ENCODE measurements around the gene ARHGAP32.
"Not testable (repeated sequence)": the region's sequence is repeated elsewhere in the genome, so short reads cannot be mapped to it uniquely, and the experiment has no call there.

ARHGAP32 gene

DNA sequence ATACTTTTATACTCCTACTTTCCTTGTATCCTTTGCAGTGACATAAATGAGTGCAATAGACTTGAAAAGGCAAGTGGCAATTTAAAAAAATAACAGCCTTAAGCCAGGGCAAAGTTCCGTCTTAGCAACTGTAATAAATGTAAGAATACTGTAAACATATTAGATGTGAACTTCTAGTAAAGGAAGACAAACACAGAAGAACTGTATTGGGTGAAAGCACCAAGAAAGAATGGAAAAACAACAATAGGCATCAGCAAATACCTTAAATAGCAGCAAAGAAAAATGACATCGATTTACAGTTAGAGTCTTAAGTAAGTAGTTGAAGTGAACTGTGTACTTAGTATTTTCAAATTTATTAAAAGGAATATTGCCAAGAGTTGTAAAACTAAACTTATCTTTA is 174.0 kb downstream of the ARHGAP32 start:
- DNase-seq, result no peak

DNA sequence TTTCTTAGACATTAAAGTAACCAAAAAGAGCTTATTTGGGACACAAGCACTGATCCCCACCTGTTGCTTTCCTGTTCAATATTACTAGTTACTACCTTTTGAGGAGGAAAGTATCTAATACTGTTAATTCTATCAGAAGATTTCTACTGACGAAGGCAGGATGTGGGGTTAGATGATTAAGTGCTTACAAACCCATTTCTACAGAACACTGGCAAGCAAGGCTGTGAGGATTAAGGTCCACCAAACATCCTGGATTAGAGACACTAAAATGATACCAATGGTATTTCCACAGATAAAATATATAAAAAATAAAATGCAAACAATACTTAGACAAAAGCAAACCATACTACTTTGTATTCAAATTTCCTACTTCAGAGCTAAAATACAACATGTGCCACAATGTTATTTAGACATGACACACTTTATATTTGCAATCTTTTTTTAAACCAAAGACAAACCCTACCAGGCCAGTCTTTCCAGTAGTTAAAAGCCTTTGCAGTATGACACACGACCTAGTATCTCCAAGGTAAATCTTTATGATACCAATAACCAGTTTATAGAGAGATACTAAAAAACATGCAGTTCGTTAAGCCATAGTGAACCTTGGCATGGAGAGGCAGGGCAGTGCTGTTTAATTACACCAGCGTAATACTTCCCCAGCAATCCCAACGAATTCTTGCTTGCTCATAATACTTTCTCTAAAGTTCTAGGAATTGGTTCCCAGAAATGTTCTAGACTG is 178.2 kb downstream of the ARHGAP32 start:
- DNase-seq, result no peak

DNA sequence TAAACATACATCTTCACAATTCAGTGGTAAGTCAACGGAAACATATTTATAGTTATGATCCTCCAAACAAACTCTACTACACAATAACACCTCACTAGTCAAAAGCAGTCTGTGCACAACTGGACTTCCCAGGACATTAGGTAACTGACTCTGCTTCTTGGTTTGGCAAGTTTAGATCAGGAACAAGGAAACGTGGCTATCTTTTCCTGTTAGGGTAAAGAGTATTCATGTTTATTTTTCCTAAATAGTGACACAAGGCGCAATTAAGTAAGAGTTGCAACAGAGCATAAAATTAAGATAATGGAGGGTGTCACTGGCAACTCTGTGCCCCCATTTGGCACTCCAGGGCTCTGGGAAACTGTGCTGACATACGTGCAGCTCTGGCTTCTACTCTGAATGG is 179.2 kb downstream of the ARHGAP32 start:
- DNase-seq, result no peak

DNA sequence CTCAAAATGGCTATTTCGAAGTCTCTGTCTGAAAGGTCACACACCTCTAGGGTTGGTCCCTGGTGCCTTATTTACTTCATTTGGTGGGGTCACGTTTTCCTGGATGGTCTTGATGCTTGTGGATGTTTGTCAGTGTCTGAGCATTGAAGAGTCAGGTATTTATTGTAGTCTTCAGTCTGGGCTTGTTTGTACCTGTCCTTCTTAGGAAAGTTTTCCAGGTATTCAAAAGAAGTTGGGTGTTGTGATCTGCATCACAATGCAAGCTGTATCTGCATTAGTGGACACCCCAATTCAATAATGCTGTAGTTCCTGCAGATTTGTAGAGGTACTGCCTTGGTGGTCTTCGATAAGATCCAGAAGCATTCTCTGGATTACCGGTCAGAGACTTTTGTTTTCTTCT is 186.0 kb downstream of the ARHGAP32 start:
- DNase-seq, result no peak

DNA sequence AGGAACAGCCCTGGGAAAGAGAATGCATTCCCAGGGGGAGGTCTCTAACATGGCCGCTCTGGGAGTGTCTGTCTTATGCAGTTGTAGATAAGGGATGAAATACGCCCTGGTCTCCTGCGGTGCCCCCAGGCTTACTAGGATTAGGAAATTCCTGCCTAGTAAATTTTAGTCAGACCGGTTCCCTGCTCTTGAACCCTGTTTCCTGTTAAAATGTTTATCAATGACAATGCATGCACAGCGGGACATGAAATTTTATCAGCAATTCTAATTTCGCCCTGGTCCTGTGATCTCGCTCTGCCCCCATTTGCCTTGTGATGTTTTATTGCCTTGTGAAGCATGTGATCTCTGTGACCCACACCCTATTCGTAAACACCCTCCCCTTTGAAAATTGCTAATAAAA is 193.0 kb downstream of the ARHGAP32 start:
- DNase-seq, result not testable (repeated sequence)

DNA sequence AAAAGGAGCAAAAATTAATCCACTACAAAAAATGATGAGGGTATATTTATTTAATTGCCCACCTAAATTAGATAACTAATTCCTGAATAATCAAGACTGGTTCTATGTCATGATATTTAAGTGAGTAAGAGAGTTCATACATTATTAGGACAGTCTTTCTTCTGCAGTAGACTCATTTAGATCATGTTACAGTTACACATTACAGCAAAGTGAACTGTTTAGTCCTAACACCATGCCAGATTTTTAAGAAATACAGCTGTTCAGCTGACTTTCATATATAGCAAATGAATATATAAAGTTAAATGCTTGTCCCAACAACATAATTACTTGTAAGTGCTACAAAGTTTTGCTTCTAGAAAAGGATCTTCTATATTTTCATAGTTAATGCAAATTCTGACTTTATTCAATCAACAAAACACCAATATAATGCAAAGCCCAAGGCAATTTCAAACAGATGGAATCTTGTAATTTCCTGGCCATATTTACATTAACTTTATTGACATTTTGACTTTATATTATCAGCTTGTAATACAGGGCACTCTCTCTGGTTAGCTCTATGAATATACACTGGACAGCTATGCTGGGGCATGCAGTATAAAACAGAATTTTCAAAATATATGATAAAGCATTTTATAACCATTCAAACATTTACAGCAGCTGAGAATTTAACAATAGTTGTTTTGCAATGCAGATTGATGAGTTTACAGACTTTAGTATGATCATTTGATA is 203.7 kb downstream of the ARHGAP32 start:
- no peak for DNase-seq

DNA sequence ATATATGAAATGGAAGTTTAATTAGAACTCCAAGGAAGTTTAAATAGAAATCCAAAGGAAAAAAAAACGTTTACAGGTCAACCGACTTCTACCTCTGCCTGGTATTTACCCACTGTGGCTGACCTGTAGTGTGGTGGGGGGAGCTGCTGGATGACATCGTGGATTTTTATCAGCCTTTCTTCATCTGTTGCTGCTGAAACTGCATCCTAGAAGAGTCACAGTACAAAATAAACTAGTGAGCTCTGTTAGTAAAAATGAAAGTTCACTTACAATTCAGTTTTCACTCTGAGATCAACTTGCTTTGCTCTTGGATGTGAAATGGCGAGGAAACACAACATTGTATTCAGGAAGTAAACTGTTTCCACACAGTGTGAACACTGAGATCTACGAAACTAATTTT is 206.2 kb downstream of the ARHGAP32 start:
- no peak for DNase-seq

DNA sequence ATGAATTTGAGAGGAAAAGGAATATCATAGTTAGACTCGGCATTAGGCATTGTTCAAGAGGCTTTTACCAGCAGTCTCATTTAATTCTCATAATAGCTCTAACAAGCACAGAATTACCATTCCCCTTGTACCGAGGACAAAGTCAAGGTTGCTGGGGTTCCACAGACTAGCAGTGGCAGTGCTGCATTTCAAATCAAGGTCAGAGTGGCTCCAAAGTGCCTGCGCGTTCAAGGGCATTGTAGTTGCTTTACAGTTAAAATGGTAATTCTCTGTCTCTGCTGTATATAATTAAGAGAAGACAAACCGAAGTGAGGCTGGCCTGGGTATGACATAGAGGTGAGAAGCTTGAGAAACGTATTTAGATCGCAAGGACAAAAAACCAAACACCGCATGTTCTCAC is 209.1 kb downstream of the ARHGAP32 start:
- no peak for DNase-seq

DNA sequence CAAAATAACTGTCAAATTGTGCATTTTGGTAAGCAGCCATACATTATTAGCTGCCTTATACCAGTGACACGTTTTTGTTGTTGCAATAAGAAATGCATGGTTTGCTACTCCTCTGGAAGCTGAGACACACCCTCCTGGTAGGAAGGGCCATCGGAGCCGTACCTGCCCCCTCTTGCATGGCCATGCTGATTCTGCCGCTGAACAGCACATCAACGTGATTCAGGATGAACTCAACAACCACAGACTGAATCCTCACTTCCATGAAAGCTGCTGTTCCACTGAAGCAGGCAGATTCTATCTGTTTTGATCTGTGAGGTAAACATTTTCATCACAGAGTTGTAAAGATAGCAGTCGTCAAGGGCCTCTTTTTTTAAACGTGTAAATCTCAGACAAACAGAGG is 210.9 kb downstream of the ARHGAP32 start:
- no peak for DNase-seq

DNA sequence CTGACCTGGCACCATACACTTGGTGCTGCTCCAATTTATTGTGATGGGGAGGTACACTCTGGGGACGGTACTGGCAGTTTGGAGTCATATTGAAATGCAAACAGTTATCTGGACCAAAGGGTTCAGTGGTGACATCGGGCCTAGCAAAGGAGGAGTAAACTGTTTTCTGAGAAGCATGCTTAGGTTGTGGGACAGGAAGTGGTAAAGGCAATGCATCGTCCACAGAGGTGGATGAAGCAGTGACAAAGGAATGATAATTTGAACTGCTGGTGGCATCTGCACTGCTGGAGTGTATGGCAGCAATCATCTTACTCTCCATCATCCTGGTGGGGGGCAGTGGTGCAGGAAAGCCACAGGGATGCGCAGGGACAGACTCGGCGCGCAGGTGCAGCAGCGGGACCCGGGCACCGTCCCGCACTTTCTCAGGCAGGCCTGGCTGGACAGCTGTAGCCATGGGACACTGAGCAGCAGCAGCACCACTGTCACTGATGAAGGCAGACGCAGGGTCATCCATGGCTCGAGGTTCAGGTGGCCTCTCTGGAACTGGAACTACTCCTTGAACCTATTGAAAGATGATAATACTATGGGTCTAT is 221.4 kb downstream of the ARHGAP32 start:
- no peak for DNase-seq

DNA sequence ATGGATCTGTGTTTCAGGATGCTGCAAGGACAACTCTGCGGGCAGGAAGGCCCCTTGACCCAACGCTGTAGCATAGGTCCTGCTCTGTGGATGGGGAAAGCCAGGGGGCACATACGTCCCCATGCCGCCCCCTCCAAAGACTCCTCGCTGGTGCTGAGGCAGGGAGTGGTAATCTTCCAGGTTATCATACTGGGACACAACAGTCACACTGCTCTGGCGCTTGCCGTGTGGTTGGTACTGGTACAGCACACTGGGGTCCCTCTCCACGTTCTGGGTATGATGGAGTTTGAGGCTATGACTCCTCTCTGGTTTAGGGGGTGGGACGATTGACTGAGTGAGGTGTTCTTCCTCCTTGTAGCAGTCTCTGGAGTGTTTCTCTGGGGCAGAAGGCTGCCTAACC is 223.2 kb downstream of the ARHGAP32 start:
- DNase-seq, result no peak

DNA sequence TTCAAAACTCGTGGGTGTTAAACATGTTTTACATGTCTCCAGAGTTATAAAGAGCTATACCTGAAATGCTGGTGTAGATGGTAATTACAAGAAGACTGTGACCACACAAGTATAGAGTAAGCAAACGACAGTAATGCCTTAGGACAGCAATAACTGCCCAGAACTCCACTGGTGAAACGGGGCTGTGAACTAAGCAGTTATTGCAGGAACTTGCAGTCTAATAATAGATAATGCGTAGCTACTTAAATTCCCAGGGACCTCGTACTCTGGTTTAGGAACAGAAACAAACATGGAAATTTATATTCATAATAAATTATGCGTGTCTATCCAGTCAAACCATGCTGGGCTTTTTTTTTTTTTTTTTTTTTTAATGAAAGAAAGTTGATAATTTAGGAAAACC is 224.5 kb downstream of the ARHGAP32 start:
- no peak for DNase-seq

DNA sequence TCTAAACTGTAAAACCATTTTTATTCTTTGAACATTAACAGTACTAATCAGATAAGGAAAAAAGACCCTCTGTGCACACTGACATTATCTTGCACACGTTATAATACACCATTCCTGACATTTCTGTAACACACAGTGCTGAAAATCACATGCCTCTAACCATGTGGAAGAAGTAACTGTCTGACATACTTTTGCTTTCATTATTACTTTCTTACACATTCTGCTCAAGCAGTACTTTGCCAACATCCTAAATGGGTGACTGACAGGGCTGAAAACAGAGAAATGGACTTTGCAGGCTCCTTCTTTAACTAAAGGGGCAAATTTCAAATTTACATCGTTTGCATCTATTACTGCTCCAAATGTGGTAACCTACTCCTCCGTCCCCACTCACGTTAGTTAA is 226.6 kb downstream of the ARHGAP32 start:
- DNase-seq, result no peak

DNA sequence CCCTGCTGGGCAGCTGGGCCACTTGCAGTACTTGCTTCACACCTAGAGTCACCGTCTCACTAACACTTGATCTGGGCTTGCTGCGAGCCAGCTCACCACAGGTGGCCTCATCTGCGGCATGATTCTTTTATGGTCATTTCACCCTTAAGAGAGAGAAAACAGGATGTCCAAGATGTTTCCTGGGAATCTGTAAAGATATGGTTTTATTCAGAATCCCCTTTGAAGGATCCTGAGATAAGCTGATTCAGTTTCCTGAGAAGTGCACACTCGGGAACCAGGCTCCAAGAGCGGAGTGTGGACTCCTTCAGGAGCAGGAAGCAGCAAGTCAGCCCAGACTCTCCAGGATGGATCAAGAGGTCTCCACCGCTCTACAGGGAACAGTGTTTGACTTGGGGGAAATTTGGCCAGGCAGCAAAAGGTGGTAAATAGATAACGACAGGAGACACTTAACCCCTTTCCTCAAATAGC is 227.6 kb downstream of the ARHGAP32 start:
- DNase-seq, result no peak

DNA sequence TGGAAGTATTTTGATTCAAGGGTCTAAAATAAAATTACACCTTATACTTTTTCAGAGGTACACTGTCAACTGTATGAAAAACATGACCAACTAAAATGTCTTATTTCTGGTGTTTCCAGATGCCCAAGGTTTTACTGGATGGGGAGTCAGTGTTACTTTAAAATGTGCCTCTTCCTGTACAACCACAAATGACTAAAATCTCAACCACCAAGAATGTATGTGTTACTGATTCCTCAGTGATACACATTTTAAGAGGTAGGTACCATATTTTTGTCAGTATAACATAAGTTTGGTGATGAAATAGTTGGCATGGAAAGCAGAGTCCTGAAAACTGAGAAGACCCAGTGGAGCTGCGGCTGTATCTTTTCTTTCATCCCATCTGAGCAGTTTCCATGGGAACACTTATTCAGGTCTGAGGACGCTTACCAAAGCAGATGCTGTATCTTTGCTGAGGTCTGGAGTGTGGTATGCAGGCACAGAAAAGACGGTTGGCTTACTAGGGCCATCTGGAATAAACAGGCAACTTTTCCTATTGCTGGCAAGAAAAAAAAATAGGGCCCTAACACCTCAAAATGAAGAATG is 228.3 kb downstream of the ARHGAP32 start:
- no peak for DNase-seq

DNA sequence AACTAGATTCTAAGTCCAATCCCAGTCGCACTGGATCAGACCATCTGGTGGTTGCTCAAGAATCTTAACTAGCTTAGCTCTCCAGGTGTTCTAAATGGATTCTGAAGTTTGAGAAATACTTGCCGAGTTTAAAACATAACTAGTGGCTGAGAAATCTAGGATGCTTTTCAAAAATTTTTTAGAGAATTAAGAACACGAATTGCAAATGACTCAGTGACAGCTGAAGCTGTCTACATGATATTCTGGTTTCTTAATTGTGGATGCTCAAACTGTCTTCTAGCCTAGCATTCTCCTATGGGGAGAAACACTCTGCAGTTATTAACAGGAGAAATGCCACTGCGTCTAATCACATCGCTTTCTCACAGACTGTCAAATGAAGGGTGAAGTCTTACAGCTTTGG is 229.2 kb downstream of the ARHGAP32 start:
- no peak for DNase-seq

DNA sequence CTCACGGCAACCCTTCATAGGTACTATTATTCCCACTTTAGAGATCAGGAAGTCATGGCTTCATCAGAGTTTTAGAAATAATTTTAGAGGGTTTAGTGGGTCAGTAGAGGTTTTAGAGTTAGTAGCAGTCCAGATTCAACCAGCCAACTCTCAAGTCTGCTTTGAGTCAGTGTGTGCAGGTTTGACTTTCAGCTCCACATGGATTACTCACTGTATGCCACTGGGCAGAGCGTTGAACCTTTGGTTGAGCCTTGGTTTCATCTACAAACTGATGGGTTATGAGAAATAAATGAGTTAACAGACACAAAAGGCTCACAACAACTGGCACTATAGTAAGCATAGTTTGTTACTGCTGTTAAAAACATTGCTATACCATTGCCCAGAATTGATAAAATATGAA is 230.5 kb downstream of the ARHGAP32 start:
- no peak for DNase-seq

DNA sequence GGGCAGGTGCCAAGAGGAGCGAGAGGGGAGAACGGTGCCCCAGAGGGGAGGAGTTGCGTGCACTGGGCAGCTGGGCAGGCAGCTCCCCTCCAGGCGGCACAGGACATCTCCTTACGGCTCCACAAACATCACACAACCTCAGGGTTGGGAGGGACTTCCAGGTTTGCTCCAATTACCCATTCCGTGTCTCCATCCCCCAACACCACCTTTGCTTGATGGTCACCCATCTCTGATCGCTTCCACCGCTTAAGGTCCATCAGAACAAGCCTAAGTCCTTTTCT is 235.0 kb downstream of the ARHGAP32 start:
- no peak for DNase-seq

DNA sequence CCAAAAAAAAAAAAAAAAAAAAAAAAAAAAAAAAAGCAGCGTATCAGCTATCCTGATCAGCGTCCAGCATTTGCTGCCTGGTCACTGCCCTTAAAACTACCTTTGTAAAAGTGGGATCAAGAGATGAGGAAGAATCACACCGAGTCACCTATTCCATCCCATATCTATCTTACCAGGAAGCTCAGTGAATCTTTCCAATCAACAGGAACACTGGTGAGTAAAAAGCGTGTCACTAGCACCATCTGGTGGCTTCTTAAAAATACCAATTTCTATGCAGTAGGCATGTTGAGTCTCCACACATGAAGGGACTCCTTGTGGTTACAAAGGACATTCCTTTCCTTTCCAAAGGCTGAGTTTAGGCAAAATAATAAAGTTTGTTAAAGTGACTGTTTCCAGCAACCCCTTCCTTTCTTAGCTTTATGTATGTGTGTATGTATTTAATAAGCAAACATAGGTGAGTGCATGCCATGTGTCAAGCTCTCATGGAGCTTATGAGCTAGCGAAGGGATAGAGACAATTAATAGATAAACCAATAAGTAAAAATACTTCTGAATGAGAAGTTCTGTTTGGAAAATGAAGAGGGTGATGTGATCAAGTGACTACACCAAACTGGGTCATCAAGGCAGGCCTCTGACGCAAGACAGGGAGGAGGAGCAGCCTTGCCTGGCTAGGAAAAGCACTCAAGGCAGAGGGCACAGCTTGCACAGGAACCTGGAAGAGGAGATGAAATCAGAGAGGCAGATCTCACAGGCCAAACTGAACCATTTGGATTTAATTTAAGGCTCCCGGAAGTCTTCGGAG is 235.5 kb downstream of the ARHGAP32 start:
- DNase-seq, result no peak

DNA sequence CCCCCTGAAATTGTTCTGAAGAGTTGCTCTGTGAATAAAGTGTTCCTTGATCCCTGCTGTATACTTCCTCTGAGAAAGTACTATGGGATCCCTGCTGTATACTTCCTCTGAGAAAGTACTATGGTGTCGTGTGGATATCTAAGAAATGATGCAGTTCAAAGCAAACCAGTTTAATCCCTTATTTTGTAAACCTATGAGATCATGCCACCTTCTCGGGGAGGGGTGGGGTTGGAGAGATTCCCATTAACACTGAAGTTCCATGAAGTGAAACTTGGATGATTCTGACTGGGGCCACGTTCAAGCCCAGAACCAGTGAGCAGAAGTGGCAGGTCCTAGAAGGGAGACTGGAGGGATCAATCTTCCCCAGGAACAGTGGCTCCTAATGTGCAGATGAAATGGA is 236.5 kb downstream of the ARHGAP32 start:
- no peak for DNase-seq

DNA sequence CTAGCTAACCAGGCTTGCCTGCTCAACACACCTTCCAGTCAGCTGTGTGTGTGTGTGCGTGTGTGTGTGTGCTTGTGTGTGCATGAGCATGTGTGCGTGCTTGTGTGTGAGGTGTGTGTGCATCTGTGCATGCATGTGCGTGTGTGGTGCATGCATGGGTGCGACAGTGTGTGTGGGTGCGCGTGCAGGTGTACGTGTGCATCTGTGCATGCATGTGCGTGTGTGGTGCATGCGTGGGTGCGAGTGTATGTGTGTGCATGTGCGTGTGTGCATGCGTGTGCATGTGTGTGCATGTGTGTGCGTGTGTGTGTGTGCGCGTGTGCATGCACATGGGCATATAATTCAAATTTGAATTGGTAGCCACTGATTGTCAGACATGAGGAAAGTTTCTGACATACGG is 239.0 kb downstream of the ARHGAP32 start:
- no peak for DNase-seq

DNA sequence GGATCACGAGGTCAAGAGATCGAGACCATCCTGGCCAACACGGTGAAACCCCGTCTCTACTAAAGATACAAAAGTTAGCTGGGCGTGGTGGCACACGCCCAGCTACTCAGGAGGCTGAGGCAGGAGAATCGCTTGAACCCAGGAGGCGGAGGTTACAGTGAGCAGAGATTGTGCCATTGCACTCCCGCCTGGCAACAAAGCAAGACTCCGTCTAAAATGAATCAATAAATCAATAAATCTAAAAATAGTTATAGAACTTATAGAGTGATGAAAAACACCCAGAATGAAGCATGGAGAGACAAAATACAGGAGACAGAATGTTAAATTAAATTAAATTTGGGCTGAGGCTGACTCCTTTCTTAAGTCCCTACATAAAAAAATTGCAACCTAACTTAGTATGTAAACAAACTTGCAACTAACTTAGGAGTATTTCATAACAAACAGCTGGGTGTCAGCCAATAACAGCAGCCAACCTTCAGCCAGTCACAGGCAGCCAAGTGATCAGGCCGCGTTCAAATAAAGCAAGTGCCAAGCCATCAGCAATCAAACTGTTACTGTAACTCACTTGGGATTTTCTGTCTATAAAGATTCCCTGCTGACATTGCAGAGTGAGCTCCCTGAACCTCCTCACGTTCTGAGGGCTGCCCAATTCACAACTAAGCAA is 242.2 kb downstream of the ARHGAP32 start:
- no peak for DNase-seq

DNA sequence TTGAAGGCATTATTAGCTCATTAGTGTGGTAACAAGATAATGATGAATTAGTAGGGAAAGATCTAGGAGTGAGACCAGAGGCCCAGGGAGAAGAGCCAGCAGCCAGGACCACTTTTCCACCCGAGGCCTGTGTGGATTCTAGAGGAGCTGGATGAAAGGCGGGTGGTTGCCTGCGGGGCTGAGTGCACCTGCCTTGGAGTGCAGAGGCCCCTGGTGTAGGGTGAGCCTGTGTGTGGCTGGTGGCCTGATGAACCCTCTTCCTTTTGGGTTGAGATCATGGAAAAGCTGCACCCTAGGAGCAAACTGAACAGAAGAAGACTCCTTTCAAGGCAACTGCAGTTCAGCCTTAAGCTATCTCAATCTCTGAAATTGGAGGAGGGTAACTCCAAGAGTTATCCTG is 243.5 kb downstream of the ARHGAP32 start:
- DNase-seq, result no peak

Measured in activated CD4-positive, CD25-positive, alpha-beta regulatory T cell treated with anti-CD3 and anti-CD28 coated beads, Interleukin-2, amount 50 U/mL, for 72 hours (primary cell).